Body of pancreas (tissue), 4 donors: ENCODE results near the gene RAET1L.

ENCODE experiments used
- POLR2A ChIP-seq, 3 donors: fragments of 450-650 bp; IDR thresholded peaks; one replicate each; pipeline ENCODE4 v1.6.1; 2016; ENCODE audit warnings: antibody characterized with exemption in 3 of 3, mild to moderate bottlenecking in 2 of 3
- TF ChIP-seq, protein P1 (sequence below), 7 experiments: fragments of 450-650 bp in 4 of 7; fragments of 200-600 bp in 3 of 7; sonication (generic) in 3 of 7; IDR thresholded peaks; one replicate each; pipeline ENCODE4 v1.5.1; 2016 to 2019; ENCODE audit warnings: antibody characterized with exemption in 7 of 7

DNA sequence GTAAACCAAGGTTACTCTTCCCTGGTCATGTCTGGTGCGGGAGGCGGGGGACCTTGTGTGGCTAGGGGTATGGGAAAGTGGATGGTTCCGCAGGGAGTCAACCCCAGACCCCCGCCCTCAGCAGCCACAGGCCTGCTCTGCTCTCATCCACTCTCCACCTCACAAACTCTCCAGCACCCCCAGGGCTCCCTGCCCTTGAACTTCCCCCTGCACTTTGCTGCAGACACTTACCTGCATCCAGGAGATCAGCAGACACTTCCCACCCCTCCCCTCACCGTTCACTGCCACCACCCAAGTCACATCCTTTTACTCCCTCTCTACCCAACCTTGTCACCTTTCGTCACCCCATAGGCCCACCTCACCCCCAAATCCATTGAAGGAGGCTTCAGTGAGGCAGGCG, 3.9 kb upstream of the RAET1L start:
- TF ChIP-seq POLR2A (IDR thresholded peaks at IDR 0.05), result no peak
- TF ChIP-seq, protein P1, sequence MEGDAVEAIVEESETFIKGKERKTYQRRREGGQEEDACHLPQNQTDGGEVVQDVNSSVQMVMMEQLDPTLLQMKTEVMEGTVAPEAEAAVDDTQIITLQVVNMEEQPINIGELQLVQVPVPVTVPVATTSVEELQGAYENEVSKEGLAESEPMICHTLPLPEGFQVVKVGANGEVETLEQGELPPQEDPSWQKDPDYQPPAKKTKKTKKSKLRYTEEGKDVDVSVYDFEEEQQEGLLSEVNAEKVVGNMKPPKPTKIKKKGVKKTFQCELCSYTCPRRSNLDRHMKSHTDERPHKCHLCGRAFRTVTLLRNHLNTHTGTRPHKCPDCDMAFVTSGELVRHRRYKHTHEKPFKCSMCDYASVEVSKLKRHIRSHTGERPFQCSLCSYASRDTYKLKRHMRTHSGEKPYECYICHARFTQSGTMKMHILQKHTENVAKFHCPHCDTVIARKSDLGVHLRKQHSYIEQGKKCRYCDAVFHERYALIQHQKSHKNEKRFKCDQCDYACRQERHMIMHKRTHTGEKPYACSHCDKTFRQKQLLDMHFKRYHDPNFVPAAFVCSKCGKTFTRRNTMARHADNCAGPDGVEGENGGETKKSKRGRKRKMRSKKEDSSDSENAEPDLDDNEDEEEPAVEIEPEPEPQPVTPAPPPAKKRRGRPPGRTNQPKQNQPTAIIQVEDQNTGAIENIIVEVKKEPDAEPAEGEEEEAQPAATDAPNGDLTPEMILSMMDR (IDR thresholded peaks at IDR 0.05), result no peak
